H1 (cell line): Measurements from ENCODE around the gene IGF2R. TPM values are rescaled to one million over a fixed set of nuclear protein-coding genes. Genes with fewer than 3 reads are reported as not detected.
"Not testable (repeated sequence)": the region's sequence is repeated elsewhere in the genome, so short reads cannot be mapped to it uniquely, and the experiment has no call there.

Source experiments
- CTCF ChIA-PET: fragments of 300-600 bp; sonication (Branson Sonifier 250); formaldehyde crosslinking; loops from one replicate; lab custom pipeline; 2021; ENCODE audit not compliant: partially characterized antibody; lab: Charles Lee
- POLR2A ChIA-PET: fragments of 300-600 bp; sonication (Branson Sonifier 250); formaldehyde crosslinking; loops from one replicate; lab custom pipeline; 2021; ENCODE audit warnings: inconsistent platforms; ENCODE audit not compliant: partially characterized antibody; lab: Charles Lee
- DNase-seq, 2 experiments: peaks; one replicate each; pipeline versions ENCODE4 v3.0.0 to v3.0.0-alpha.2; 2010 to 2022; ENCODE audit warnings: low spot score in 2 of 2, low read depth in 1 of 2, mixed read lengths in 1 of 2
- FAIRE-seq: peaks from 2 replicates; lab custom pipeline; 2011; peaks lifted over from hg19 to GRCh38; lab: Jason Lieb, UNC
- H2AFZ ChIP-seq: 2 replicates; pipeline ENCODE4 v1.8.1; 2012; ENCODE audit warnings: low read length, inconsistent platforms
- H2AK5ac ChIP-seq: 2 replicates; pipeline ENCODE4 v1.6.1; 2013; ENCODE audit warnings: low read depth, low read length
- H2BK120ac ChIP-seq: replicated peaks from 2 replicates; pipeline ENCODE3; 2013; ENCODE audit warnings: low read depth, low read length, inconsistent platforms
- H2BK12ac ChIP-seq: 2 replicates; pipeline ENCODE4 v1.6.1; 2013; ENCODE audit warnings: low read depth, low read length
- H2BK15ac ChIP-seq: 2 replicates; pipeline ENCODE4 v1.6.1; 2013; ENCODE audit warnings: low read length
- H2BK20ac ChIP-seq: 2 replicates; pipeline ENCODE4 v1.6.1; 2013; ENCODE audit warnings: low read length
- H2BK5ac ChIP-seq: 2 replicates; pipeline ENCODE4 v1.6.1; 2013; ENCODE audit warnings: low read depth, low read length
- H3K14ac ChIP-seq: 2 replicates; pipeline ENCODE4 v1.6.1; 2013; ENCODE audit warnings: inconsistent platforms; ENCODE audit not compliant: insufficient read length
- H3K18ac ChIP-seq: 2 replicates; pipeline ENCODE4 v1.6.1; 2013; ENCODE audit warnings: low read length; ENCODE audit errors: extremely low read depth
- H3K23ac ChIP-seq: 2 replicates; pipeline ENCODE4 v1.6.1; 2013; ENCODE audit warnings: inconsistent platforms; ENCODE audit not compliant: insufficient read length
- H3K23me2 ChIP-seq: 2 replicates; pipeline ENCODE4 v1.6.1; 2013; ENCODE audit warnings: low read depth, low read length
- H3K27ac ChIP-seq: 2 replicates; pipeline ENCODE4 v1.6.1; 2011; ENCODE audit warnings: low read depth, low read length, inconsistent platforms
- H3K27me3 ChIP-seq, 4 experiments: replicated peaks in 1 of 4; 1 replicate in 1 of 4; 2 replicates in 3 of 4; pipeline versions ENCODE4 v1.6.1 to v1.8.1; 2011 to 2013; ENCODE audit warnings: low read length in 3 of 4, mild to moderate bottlenecking in 3 of 4, inconsistent platforms in 2 of 4, mixed read lengths in 2 of 4, moderate library complexity in 1 of 4; ENCODE audit not compliant: control insufficient read depth in 3 of 4, insufficient read depth in 3 of 4; ENCODE audit errors: extremely low read depth in 1 of 4
- H3K36me3 ChIP-seq, 4 experiments: 2 replicates each; pipeline versions ENCODE4 v1.6.1 to v1.8.1; 2011 to 2013; ENCODE audit warnings: mild to moderate bottlenecking in 4 of 4, low read length in 3 of 4, moderate library complexity in 2 of 4, control low read depth in 1 of 4, inconsistent platforms in 1 of 4; ENCODE audit not compliant: insufficient read depth in 4 of 4, control insufficient read depth in 2 of 4
- H3K4ac ChIP-seq: replicated peaks from 2 replicates; pipeline ENCODE3; 2013; ENCODE audit warnings: low read length, low read depth, mixed read lengths, inconsistent platforms; ENCODE audit not compliant: insufficient read length
- H3K4me1 ChIP-seq, 4 experiments: replicated peaks in 1 of 4; 1 replicate in 1 of 4; 2 replicates in 3 of 4; pipeline versions ENCODE4 v1.6.1 to v1.8.1; 2011 to 2013; ENCODE audit warnings: low read length in 3 of 4, inconsistent platforms in 2 of 4, mixed read lengths in 1 of 4; ENCODE audit not compliant: insufficient read depth in 4 of 4, control insufficient read depth in 3 of 4
- H3K4me2 ChIP-seq, 2 experiments: 2 replicates each; pipeline versions ENCODE4 v1.6.1 to v1.8.1; 2011 to 2013; ENCODE audit warnings: low read depth in 2 of 2, low read length in 2 of 2, control low read depth in 1 of 2, inconsistent platforms in 1 of 2, mild to moderate bottlenecking in 1 of 2; ENCODE audit not compliant: insufficient read depth in 1 of 2
- H3K4me3 ChIP-seq, 4 experiments: fragments of 200-600, 300-600 bp in 1 of 4; sonication (generic), shearing (Covaris generic), sonication (Bioruptor Twin) in 1 of 4; 2 replicates each; pipeline versions ENCODE4 v1.5.1 to v1.8.1; 2011 to 2016; ENCODE audit warnings: low read length in 4 of 4, low read depth in 3 of 4, control low read depth in 2 of 4, inconsistent platforms in 2 of 4, mild to moderate bottlenecking in 2 of 4, mixed read lengths in 1 of 4, moderate library complexity in 1 of 4; ENCODE audit not compliant: insufficient read depth in 2 of 4; ENCODE audit errors: extremely low read depth in 1 of 4
- H3K56ac ChIP-seq: replicated peaks from 2 replicates; pipeline ENCODE3; 2013; ENCODE audit warnings: low read depth, mild to moderate bottlenecking, mixed read lengths, low read length, inconsistent platforms; ENCODE audit not compliant: insufficient read length
- H3K79me1 ChIP-seq: 2 replicates; pipeline ENCODE4 v1.6.1; 2013; ENCODE audit warnings: low read depth, low read length, control low read depth
- H3K79me2 ChIP-seq, 2 experiments: 2 replicates each; pipeline versions ENCODE4 v1.6.1 to v1.8.1; 2012 to 2013; ENCODE audit warnings: low read length in 2 of 2, mild to moderate bottlenecking in 2 of 2, inconsistent platforms in 1 of 2; ENCODE audit not compliant: insufficient read depth in 2 of 2, control insufficient read depth in 1 of 2
- H3K9ac ChIP-seq, 4 experiments: replicated peaks in 1 of 4; 1 replicate in 1 of 4; 2 replicates in 3 of 4; pipeline versions ENCODE4 v1.6.1 to v1.8.1; 2011 to 2013; ENCODE audit warnings: low read depth in 3 of 4, low read length in 3 of 4, control low read depth in 2 of 4, mild to moderate bottlenecking in 2 of 4, moderate library complexity in 2 of 4, inconsistent platforms in 1 of 4; ENCODE audit errors: extremely low read depth in 1 of 4
- H3K9me3 ChIP-seq, 2 experiments: 2 replicates each; pipeline versions ENCODE4 v1.6.1 to v1.8.1; 2012 to 2013; ENCODE audit warnings: mild to moderate bottlenecking in 2 of 2, moderate library complexity in 2 of 2, control low read depth in 1 of 2, inconsistent platforms in 1 of 2, low read depth in 1 of 2, low read length in 1 of 2, mixed read lengths in 1 of 2; ENCODE audit not compliant: insufficient read depth in 2 of 2
- H4K20me1 ChIP-seq, 2 experiments: replicated peaks in 1 of 2; 2 replicates each; pipeline versions ENCODE3 to v1.8.1; 2011 to 2013; ENCODE audit warnings: inconsistent platforms in 2 of 2, low read length in 2 of 2, mild to moderate bottlenecking in 1 of 2; ENCODE audit not compliant: insufficient read depth in 2 of 2, control insufficient read depth in 1 of 2
- H4K5ac ChIP-seq: 2 replicates; pipeline ENCODE4 v1.6.1; 2013; ENCODE audit warnings: low read length, low read depth, mixed read lengths, inconsistent platforms; ENCODE audit not compliant: insufficient read length
- H4K8ac ChIP-seq: 2 replicates; pipeline ENCODE4 v1.8.0; 2013; ENCODE audit warnings: mild to moderate bottlenecking, moderate library complexity, low read length, inconsistent platforms; ENCODE audit not compliant: insufficient read depth; ENCODE audit errors: extremely low read depth
- H4K91ac ChIP-seq: replicated peaks from 2 replicates; pipeline ENCODE3; 2013; ENCODE audit warnings: low read length, mixed read lengths, inconsistent platforms; ENCODE audit not compliant: insufficient read length
- WGBS, 2 experiments: shearing (Covaris generic) in 1 of 2; methylation state at CpG; one replicate each; pipeline versions ENCODE4 v1.1.6 to v1.1.7; 2013 to 2015; ENCODE audit warnings: low lambda C conversion rate in 2 of 2, mixed read lengths in 2 of 2, inconsistent platforms in 1 of 2, low coverage in 1 of 2, missing lambda C conversion rate in 1 of 2; ENCODE audit not compliant: insufficient replicate concordance in 2 of 2, insufficient coverage in 1 of 2, insufficient read length in 1 of 2; ENCODE audit errors: extremely low coverage in 1 of 2, missing lambda C conversion rate in 1 of 2; 5-methylcytosine and 5-hydroxymethylcytosine counted together
- polyA plus RNA-seq, 7 experiments: library from polyadenylated mRNA; depleted of rRNA in 3 of 7; stranded (reverse) in 5 of 7; unstranded in 2 of 7; fragments of >200 nt in 5 of 7; fragments of 200-250 nt in 2 of 7; gene quantifications; 1 replicate in 5 of 7; 2 replicates in 1 of 7; 4 replicates in 1 of 7; pipeline versions ENCODE4 v1.2.1 to v1.2.3, GENCODE V29; 2011 to 2013; ENCODE audit warnings: missing spikeins in 2 of 7, mixed read lengths in 2 of 7
- total RNA-seq: library from RNA; stranded (reverse); fragmentation: NEBNext Ultra II Directional; extraction: Animal tissue kit (Norgen Biotek cat#: 25700); gene quantifications from 2 replicates; pipeline ENCODE4 v1.2.1, GENCODE V29; 2021

IGF2R gene
- total and polyA plus RNA-seq, 2 of the 8 experiments (the other 6 are each of a cell fraction or from before 2014, with no cell fraction given): 20.6 to 74.1 TPM

- H2BK5ac ChIP-seq, H3K27me3 ChIP-seq, FAIRE-seq, H3K23ac ChIP-seq, H3K14ac ChIP-seq, H3K4ac ChIP-seq, H3K56ac ChIP-seq, H4K20me1 ChIP-seq, H3K18ac ChIP-seq, H3K9me3 ChIP-seq, H3K9ac ChIP-seq, H3K27ac ChIP-seq, H4K91ac ChIP-seq, H2AFZ ChIP-seq, H4K5ac ChIP-seq, H2BK20ac ChIP-seq, H2BK15ac ChIP-seq, H3K4me3 ChIP-seq, H3K4me2 ChIP-seq, H3K4me1 ChIP-seq, H2BK12ac ChIP-seq, POLR2A ChIA-PET, DNase-seq, H3K79me1 ChIP-seq, H2AK5ac ChIP-seq, H3K23me2 ChIP-seq, H3K79me2 ChIP-seq, H4K8ac ChIP-seq, H2BK120ac ChIP-seq: not testable (repeated sequence)
- CTCF ChIA-PET: interaction anchor here (0.7 to 1.4 kb wide), 4 partner anchors 23 to 30 kb away, joined by 3 to 4 read pairs (median 4); no protein-coding TSS in a partner anchor
- 93% methylated on average over 6 of the region's 6 CpGs; no CpG with 5 or more reads in 1 of the 2 experiments for WGBS, 2 experiments
- H3K36me3 ChIP-seq: peaks cover 30 to 68% (median 57%) of the 10 kb centered on the region in 4 experiments
Observed at GRCh38 chr6:160092176-160092575, 123.3 kb downstream of the IGF2R start.
